Panc1 (cell line): Measurements from ENCODE around the gene TMEM121.

Experiments used
- POLR2AphosphoS5 ChIP-seq: IDR thresholded peaks from 2 replicates; pipeline ENCODE4 v1.6.1; 2012; ENCODE audit warnings: mild to moderate bottlenecking, low read depth, low read length, moderate library complexity
- SIN3A ChIP-seq: IDR thresholded peaks from 2 replicates; pipeline ENCODE4 v1.6.1; 2012; ENCODE audit warnings: low read depth, mild to moderate bottlenecking, low read length, moderate library complexity, borderline replicate concordance; ENCODE audit not compliant: insufficient read depth
- TCF7L2 ChIP-seq: IDR thresholded peaks from 2 replicates; pipeline ENCODE4 v1.6.1; 2011; ENCODE audit warnings: mild to moderate bottlenecking, low read depth, low read length, inconsistent platforms
- TF ChIP-seq, protein P1 (sequence below): fragments of 450-650 bp; IDR thresholded peaks from 2 replicates; pipeline ENCODE4 v1.5.1; 2017; ENCODE audit warnings: mild to moderate bottlenecking
- TF ChIP-seq, protein P2 (sequence below), 2 experiments: IDR thresholded peaks; 2 replicates each; pipeline ENCODE4 v1.6.1; 2011 to 2012; ENCODE audit warnings: low read depth in 2 of 2, control low read depth in 1 of 2, low read length in 1 of 2, mild to moderate bottlenecking in 1 of 2, moderate library complexity in 1 of 2; ENCODE audit not compliant: insufficient read depth in 1 of 2

DNA sequence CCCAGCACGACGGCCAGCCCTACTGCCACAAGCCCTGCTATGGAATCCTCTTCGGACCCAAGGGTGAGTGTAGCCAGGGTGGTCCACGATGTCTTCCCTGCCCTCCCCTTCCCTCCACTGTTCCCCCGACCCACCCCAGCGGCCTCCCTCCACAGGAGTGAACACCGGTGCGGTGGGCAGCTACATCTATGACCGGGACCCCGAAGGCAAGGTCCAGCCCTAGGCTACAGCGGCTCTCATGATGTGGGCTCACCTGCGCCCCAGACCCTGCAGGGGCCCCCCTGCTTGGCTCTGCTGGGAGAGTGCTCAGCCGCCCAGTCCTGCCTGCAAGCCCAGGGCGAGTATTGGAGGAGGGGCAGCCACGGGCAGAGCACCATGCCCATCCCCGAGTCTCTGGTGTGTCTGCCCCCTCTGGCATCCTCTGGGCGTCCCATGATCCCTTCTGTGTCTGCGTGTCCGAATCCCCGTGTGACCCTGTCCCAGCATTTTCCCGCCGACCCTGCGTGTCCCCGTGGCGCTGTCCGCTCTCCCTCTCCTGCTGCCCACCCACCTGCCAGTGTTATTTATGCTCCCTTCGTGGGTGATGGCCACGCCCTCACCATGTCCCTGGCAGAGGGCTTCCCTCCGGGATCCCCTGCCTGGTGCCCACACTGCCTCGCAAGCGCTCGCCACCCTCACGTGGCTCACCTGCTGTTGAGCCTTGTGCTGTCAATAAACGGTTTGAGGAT is 46.8 kb upstream of the TMEM121 start:
- TF ChIP-seq, protein P1, sequence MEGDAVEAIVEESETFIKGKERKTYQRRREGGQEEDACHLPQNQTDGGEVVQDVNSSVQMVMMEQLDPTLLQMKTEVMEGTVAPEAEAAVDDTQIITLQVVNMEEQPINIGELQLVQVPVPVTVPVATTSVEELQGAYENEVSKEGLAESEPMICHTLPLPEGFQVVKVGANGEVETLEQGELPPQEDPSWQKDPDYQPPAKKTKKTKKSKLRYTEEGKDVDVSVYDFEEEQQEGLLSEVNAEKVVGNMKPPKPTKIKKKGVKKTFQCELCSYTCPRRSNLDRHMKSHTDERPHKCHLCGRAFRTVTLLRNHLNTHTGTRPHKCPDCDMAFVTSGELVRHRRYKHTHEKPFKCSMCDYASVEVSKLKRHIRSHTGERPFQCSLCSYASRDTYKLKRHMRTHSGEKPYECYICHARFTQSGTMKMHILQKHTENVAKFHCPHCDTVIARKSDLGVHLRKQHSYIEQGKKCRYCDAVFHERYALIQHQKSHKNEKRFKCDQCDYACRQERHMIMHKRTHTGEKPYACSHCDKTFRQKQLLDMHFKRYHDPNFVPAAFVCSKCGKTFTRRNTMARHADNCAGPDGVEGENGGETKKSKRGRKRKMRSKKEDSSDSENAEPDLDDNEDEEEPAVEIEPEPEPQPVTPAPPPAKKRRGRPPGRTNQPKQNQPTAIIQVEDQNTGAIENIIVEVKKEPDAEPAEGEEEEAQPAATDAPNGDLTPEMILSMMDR, result no peak
- TF ChIP-seq POLR2AphosphoS5 (no peak), SIN3A (no peak), TCF7L2 (no peak)
- TF ChIP-seq, protein P2, sequence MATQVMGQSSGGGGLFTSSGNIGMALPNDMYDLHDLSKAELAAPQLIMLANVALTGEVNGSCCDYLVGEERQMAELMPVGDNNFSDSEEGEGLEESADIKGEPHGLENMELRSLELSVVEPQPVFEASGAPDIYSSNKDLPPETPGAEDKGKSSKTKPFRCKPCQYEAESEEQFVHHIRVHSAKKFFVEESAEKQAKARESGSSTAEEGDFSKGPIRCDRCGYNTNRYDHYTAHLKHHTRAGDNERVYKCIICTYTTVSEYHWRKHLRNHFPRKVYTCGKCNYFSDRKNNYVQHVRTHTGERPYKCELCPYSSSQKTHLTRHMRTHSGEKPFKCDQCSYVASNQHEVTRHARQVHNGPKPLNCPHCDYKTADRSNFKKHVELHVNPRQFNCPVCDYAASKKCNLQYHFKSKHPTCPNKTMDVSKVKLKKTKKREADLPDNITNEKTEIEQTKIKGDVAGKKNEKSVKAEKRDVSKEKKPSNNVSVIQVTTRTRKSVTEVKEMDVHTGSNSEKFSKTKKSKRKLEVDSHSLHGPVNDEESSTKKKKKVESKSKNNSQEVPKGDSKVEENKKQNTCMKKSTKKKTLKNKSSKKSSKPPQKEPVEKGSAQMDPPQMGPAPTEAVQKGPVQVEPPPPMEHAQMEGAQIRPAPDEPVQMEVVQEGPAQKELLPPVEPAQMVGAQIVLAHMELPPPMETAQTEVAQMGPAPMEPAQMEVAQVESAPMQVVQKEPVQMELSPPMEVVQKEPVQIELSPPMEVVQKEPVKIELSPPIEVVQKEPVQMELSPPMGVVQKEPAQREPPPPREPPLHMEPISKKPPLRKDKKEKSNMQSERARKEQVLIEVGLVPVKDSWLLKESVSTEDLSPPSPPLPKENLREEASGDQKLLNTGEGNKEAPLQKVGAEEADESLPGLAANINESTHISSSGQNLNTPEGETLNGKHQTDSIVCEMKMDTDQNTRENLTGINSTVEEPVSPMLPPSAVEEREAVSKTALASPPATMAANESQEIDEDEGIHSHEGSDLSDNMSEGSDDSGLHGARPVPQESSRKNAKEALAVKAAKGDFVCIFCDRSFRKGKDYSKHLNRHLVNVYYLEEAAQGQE (IDR thresholded peaks at IDR 0.05; ENCODE audit: insufficient read depth in 1 of 2, low read depth in 2 of 2, low read length in 1 of 2), result peak in 1 of 2 experiments; percentile 49; a peak in 1 of 4 replicates
